Amniotic stem cell (primary cell): ENCODE results near the gene DGKA.
"Not testable (repeated sequence)": the region's sequence is repeated elsewhere in the genome, so short reads cannot be mapped to it uniquely, and the experiment has no call there.

Experiments used
- DNase-seq: peaks from one replicate; lab custom pipeline; 2025; lab: John Stamatoyannopoulos, UW

DGKA gene

GRCh38 chr12:55966408-55967281, 35.7 kb downstream of the DGKA start, which contains the start of gene CDK2:
Gene CDK2 (plus strand): TSS chr12:55966830. CDS start chr12:55967009, 179 bp downstream.
- peak; percentile 66 for DNase-seq

- DNase-seq = no peak
Measured at GRCh38 chr12:55969356-55969755, 38.4 kb downstream of the DGKA start.

- no peak for DNase-seq
Measured at GRCh38 chr12:55970775-55971174, 39.8 kb downstream of the DGKA start.

DNA sequence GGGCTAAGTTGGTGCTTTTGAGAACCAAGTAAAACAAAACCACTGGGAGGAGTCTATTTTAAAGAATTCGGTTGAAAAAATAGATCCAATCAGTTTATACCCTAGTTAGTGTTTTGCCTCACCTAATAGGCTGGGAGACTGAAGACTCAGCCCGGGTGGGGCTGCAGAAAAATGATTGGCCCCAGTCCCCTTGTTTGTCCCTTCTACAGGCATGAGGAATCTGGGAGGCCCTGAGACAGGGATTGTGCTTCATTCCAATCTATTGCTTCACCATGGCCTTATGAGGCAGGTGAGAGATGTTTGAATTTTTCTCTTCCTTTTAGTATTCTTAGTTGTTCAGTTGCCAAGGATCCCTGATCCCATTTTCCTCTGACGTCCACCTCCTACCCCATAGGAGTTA, 41.1 kb downstream of the DGKA start:
- DNase-seq = no peak

DNA sequence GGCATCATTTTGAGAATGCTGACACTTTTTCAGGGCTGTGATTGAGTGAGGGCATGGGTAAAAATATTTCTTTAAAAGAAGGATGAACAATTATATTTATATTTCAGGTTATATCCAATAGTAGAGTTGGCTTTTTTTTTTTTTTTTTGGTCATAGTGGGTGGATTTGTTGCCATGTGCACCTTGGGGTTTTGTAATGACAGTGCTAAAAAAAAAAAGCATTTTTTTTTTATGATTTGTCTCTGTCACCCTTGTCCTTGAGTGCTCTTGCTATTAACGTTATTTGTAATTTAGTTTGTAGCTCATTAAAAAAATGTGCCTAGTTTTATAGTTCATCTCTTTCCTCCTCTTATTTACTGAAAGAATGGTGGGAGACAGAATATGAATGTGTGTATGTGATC, 41.5 kb downstream of the DGKA start:
- DNase-seq = no peak

DNA sequence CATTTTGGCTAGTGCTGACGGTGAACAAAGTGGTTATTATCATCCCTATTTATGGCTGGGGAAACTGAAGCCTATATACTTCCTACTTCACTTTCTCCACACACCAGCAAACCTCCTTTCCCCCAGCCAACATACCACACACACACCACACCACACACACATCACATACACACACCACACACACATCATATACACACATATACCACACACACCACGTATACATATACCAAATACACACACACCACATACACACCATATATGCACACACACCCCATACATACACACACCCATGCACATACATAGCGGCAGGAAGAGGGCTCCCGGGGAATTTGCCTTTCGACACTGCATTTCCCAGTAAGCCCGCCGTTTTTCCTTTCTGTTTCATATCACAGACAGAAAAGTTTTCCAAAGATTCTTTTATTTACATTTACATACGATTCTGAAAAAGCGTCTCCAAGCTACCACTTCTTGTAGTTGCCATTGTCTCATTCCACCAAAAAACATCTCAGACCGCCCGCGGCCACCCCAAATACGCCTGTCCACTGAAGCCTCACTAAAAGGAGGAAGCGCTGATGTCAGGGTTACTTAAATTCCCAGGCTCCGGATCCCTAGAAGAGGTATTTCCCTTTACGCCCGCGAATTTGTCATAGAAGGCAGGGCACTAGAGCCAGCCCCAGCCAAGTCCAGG, 42.1 kb downstream of the DGKA start:
- peak; percentile 24 for DNase-seq

GRCh38 chr12:55973599-55974307, 42.8 kb downstream of the DGKA start, which contains the start of gene RAB5B:
Gene RAB5B (plus strand): TSS chr12:55974078. CDS start chr12:55986961, 12,883 bp downstream.
- DNase-seq = peak; percentile 100

DNA sequence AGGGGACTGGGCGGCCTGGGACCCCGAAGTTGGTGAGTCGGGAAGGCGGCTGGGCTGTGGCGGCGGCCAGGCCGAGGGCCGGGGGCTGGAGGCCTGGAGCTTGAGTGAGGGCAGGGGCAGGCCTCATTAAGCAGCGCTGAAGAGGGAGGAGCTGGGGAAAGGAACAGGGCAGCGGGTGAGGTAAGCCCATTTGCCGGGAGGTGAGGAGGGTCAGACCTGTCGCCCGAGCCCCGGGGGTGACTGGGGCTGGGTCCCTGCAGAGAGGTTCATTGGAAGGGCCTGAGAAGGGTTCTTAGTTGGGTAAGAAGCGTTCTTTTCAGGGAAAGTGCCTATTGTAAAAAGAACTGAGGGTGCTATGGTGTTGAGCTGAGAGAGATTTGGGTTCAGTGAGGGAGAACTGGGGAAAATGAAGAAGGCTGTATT, 43.4 kb downstream of the DGKA start:
- DNase-seq = peak; percentile 26

DNA sequence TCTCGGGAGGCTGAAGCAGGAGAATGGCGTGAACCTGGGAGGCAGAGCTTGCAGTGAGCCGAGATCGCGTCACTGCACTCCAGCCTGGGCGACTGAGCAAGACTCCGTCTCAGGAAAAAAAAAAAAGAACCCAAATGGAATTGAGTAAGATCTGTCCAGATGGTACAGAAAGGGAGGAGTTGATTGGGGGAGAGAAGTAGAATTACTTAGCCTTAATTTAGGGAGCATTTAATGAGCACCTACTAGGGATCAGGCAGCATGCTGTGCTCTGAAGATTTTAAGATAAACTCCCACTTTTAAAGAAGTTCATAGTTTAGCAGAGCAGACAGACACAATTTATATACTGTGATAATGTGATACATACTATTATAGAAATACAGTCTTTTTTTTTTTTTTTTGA, 47.4 kb downstream of the DGKA start:
- no peak for DNase-seq

DNA sequence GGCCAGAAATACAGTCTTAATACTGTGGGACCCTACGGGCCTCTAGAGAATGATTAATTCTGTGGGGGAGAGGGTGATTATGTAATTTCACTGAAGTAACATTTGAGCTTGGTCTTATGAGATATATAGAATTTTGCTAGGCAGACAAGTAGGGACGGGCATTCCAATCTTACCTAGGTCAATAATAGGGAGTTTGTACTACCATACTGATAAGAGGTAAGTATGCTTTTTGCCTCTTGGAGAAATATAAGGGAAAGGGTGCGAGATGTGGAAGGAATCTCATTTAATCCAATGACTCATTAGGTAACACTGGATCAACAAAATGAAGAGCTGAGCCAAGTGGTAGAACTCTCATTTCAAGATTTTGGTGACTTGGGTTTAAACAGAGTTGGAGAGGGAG, 48.1 kb downstream of the DGKA start:
- no peak for DNase-seq

- not testable (repeated sequence) for DNase-seq
Measured at GRCh38 chr12:55981882-55982281, 50.9 kb downstream of the DGKA start.

GRCh38 chr12:55982319-55982936, 51.5 kb downstream of the DGKA start:
- DNase-seq = no peak

DNA sequence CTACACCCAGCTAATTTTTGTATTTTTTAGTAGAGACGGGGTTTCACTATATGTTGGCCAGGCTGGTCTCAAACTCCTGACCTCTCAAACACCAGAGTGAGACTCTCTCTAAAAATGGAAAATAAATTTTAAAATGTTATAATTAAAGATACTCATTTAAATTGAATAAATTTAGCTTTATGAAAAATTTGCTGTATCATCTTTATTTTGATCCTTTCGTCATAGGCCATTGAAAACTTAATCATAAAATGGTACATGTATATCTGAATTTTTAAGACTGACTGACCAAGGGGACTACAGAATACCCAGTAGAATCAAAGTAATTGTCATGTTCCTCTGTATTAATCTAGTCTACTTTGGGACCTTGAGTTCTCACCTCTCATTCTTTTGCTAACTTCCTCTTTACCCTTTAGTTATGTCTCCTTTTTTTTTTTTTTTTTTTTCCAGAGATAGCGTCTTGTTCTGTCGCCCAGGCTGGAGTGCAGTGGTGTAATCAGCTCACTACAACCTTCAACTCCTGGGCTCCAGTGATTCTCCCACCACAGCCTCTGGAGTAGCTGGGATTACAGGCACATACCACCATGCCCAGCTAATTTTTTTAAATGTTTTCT, 52.4 kb downstream of the DGKA start:
- DNase-seq = no peak

- no peak for DNase-seq
Measured at GRCh38 chr12:55984861-55985260, 53.9 kb downstream of the DGKA start.

- DNase-seq = no peak
Measured at GRCh38 chr12:55985341-55985740, 54.4 kb downstream of the DGKA start.

GRCh38 chr12:55985976-55986375, 55.0 kb downstream of the DGKA start:
- not testable (repeated sequence) for DNase-seq

DNA sequence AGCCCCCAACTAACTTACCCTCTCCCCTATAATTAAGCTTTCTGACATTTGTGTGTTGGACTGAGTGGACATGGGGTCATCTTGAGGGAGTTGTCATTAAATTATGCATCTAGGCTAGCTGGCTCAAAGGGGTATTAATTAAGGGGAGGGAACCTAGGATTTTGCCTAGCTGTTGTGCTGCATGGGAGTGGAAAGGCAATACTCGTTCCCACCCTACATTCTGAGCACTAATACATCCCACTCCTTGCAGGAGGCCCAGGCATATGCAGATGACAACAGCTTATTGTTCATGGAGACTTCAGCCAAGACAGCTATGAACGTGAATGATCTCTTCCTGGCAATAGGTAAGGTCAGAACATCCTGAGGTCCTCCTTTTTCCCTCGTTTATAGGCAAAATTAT, 60.1 kb downstream of the DGKA start:
- no peak for DNase-seq

DNA sequence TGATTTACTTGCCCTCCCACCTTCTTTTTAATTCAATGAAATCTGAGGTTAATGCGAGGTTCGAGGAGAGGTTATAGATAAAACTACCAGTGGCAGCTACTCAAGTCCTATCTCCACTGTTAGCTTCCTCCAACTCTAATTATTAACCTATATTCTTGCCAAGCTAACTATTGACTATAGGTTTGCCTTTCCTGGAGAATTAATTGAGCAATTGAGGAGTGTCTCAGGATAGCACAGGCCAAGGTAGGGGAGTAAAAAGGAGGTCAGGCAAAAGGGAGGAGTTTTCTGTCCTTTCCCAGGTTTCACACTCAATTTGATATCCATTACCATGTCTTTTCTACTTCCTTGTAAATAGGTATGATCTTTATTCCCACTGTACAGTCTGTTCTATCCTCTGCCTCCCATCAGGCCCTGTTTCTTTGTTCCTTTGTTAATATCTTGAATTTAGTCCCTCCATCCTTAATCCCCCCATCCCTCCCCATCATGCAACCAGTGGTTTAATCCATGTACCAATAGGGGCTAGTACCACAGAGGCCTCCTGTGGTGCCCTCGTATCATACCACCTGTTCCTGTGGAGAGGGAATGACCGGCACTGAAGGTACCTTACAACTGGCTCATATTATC, 62.4 kb downstream of the DGKA start:
- DNase-seq = no peak

- DNase-seq = no peak
Measured at GRCh38 chr12:55995366-55995765, 64.4 kb downstream of the DGKA start.

GRCh38 chr12:55996201-55996714, 65.3 kb downstream of the DGKA start:
- DNase-seq = peak; percentile 20
